HepG2 (cell line): ENCODE results near the gene COG1. TPM values are rescaled to one million over a fixed set of nuclear protein-coding genes. Genes with fewer than 3 reads are reported as not detected.

ENCODE experiments used
- ARNT2 ChIP-seq: sonication (generic); formaldehyde crosslinking; IDR thresholded peaks from 2 replicates; pipeline ENCODE4 v1.8.0; 2022; ENCODE audit warnings: mild to moderate bottlenecking, low read depth, missing genetic modification reagents, moderate library complexity
- GABPA ChIP-seq, 2 experiments: IDR thresholded peaks; 2 replicates each; pipeline ENCODE4 v1.6.1; 2011 to 2016; ENCODE audit warnings: low read depth in 2 of 2, low read length in 1 of 2, missing biosample characterization in 1 of 2, missing genetic modification characterization in 1 of 2
- GFI1 ChIP-seq: sonication (generic); formaldehyde crosslinking; IDR thresholded peaks from 2 replicates; pipeline ENCODE4 v1.5.0; 2020; ENCODE audit warnings: missing genetic modification reagents, mild to moderate bottlenecking, borderline replicate concordance
- HOXA5 ChIP-seq: sonication (generic); formaldehyde crosslinking; IDR thresholded peaks from 2 replicates; pipeline ENCODE4 v1.4.0; 2020; ENCODE audit warnings: missing genetic modification reagents
- POLR2A ChIP-seq, 2 experiments: IDR thresholded peaks; 2 replicates each; pipeline ENCODE4 v1.6.1; 2011; ENCODE audit warnings: low read depth in 2 of 2, low read length in 2 of 2, mild to moderate bottlenecking in 1 of 2, moderate library complexity in 1 of 2; ENCODE audit not compliant: insufficient read depth in 1 of 2
- SNRNP70 ChIP-seq: fragments of 200-400 bp; formaldehyde crosslinking; IDR thresholded peaks from 2 replicates; pipeline ENCODE4 v1.6.1; 2017; ENCODE audit warnings: mild to moderate bottlenecking, low read depth, low read length, moderate library complexity
- SOX6 ChIP-seq, 2 experiments: fragments of 450-650 bp in 1 of 2; sonication (generic) in 1 of 2; formaldehyde crosslinking in 1 of 2; IDR thresholded peaks; 2 replicates each; pipeline versions ENCODE4 v1.4.0 to v1.6.1; 2017 to 2020; ENCODE audit warnings: antibody characterized with exemption in 1 of 2, mild to moderate bottlenecking in 1 of 2, missing genetic modification reagents in 1 of 2
- SP140L ChIP-seq: sonication (generic); formaldehyde crosslinking; IDR thresholded peaks from 2 replicates; pipeline ENCODE4 v1.4.0; 2020; ENCODE audit warnings: missing genetic modification reagents, borderline replicate concordance
- TEAD3 ChIP-seq: optimal IDR thresholded peaks from 2 replicates; pipeline ENCODE3; 2016; ENCODE audit warnings: borderline replicate concordance
- ZNF264 ChIP-seq: sonication (generic); formaldehyde crosslinking; IDR thresholded peaks from 2 replicates; pipeline ENCODE4 v1.4.0; 2020; ENCODE audit warnings: missing genetic modification reagents
- ZNF792 ChIP-seq: IDR thresholded peaks from 2 replicates; pipeline ENCODE4 v1.6.1; 2016
- polyA plus RNA-seq, 8 experiments: library from polyadenylated mRNA; depleted of rRNA in 3 of 8; stranded (reverse) in 7 of 8; unstranded in 1 of 8; fragments of >200 nt; fragmentation: Illumina TruSeq in 4 of 8; extraction: Trizol in 4 of 8; gene quantifications; 2 replicates each; pipeline versions ENCODE4 v1.2.1 to v1.2.3, GENCODE V29; 2011 to 2016; ENCODE audit warnings: low read depth in 4 of 8, missing spikeins in 1 of 8, mixed read lengths in 1 of 8; ENCODE audit not compliant: insufficient read depth in 1 of 8
- total RNA-seq, 5 experiments: library from RNA; depleted of rRNA; stranded (reverse); fragments of >200 nt; fragmentation: Illumina TruSeq; extraction: Trizol; gene quantifications; 2 replicates each; pipeline ENCODE4 v1.2.3, GENCODE V29; 2016; ENCODE audit warnings: low read depth in 1 of 5
- TF ChIP-seq, protein P1 (sequence below): sonication (generic); formaldehyde crosslinking; IDR thresholded peaks from 2 replicates; pipeline ENCODE4 v1.8.1; 2022; ENCODE audit warnings: low read depth, mild to moderate bottlenecking, missing genetic modification reagents
- TF ChIP-seq, protein P2 (sequence below): sonication (generic); formaldehyde crosslinking; IDR thresholded peaks from 2 replicates; pipeline ENCODE4 v1.4.0; 2020; ENCODE audit warnings: missing genetic modification reagents, borderline replicate concordance
- TF ChIP-seq, protein P3 (sequence below): sonication (generic); formaldehyde crosslinking; IDR thresholded peaks from 2 replicates; pipeline ENCODE4 v1.5.0; 2020; ENCODE audit warnings: missing genetic modification reagents
- TF ChIP-seq, protein P4 (sequence below): IDR thresholded peaks from 2 replicates; pipeline ENCODE4 v1.6.1; 2016
- TF ChIP-seq, protein P5 (sequence below): sonication (generic); formaldehyde crosslinking; IDR thresholded peaks from 2 replicates; pipeline ENCODE4 v1.4.0; 2020; ENCODE audit warnings: missing genetic modification reagents
- TF ChIP-seq, protein P6 (sequence below): IDR thresholded peaks from 2 replicates; pipeline ENCODE4 v1.6.1; 2016; ENCODE audit warnings: low read depth

The COG1 gene
- total and polyA plus RNA-seq, 2 of the 13 experiments (the other 11 are each of a cell fraction or from before 2014, with no cell fraction given): 36.6 to 39.7 TPM

DNA sequence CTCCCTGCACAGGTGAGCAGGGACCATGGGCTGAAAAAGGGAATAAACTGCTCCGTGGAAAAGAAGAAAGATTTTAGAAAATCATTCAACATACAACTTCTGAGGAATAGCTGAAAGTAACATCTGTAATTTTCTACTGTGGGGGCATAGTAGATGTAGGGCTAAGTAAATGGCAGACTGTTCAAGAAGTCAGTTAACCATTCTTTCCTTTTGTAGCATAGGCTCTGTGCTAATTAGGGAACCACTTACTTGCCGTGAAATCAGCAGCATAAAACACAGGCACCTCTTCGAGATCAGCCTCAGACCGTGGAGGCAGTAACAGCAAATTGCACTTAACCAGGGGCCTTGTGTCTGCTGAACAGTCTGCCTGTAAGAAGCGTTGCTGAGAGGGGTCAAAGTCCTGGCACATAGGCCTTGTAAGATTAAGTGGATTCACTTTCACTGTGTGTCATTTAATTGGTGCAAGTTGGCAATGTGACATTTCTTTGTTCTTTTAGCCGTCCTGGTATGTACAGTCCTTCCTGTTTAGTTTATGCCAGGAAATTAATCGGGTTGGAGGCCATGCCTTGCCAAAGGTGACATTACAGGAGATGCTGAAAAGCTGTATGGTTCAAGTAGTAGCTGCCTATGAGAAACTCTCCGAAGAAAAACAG is 10.4 kb downstream of the COG1 start (continued):
- TF ChIP-seq, protein P1, sequence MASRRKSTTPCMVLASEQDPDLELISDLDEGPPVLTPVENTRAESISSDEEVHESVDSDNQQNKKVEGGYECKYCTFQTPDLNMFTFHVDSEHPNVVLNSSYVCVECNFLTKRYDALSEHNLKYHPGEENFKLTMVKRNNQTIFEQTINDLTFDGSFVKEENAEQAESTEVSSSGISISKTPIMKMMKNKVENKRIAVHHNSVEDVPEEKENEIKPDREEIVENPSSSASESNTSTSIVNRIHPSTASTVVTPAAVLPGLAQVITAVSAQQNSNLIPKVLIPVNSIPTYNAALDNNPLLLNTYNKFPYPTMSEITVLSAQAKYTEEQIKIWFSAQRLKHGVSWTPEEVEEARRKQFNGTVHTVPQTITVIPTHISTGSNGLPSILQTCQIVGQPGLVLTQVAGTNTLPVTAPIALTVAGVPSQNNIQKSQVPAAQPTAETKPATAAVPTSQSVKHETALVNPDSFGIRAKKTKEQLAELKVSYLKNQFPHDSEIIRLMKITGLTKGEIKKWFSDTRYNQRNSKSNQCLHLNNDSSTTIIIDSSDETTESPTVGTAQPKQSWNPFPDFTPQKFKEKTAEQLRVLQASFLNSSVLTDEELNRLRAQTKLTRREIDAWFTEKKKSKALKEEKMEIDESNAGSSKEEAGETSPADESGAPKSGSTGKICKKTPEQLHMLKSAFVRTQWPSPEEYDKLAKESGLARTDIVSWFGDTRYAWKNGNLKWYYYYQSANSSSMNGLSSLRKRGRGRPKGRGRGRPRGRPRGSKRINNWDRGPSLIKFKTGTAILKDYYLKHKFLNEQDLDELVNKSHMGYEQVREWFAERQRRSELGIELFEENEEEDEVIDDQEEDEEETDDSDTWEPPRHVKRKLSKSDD (CRISPR knock-in tag): 0 out of 2 replicates have a peak, but pooled peaks have one; percentile 21
- TF ChIP-seq ARNT2 (CRISPR knock-in tag) (0 out of 2 replicates have a peak, but pooled peaks have one; percentile 35), TEAD3 (CRISPR knock-in tag) (peak; percentile 97), SP140L (0 out of 2 replicates have a peak, but pooled peaks have one; percentile 46), GABPA (IDR thresholded peaks at IDR 0.05; ENCODE audit: low read depth, low read length) (no peak), GABPA (CRISPR knock-in tag; IDR thresholded peaks at IDR 0.05; ENCODE audit: low read depth) (0 out of 2 replicates have a peak, but pooled peaks have one; percentile 16), GFI1 (0 out of 2 replicates have a peak, but pooled peaks have one; percentile 9), SOX6 (IDR thresholded peaks at IDR 0.05) (no peak), SOX6 (CRISPR knock-in tag; IDR thresholded peaks at IDR 0.05) (peak; percentile 54; the same call in 1 of the 2 replicates), SNRNP70 (no peak), ZNF792 (CRISPR knock-in tag) (0 out of 2 replicates have a peak, but pooled peaks have one; percentile 55), POLR2A (IDR thresholded peaks at IDR 0.05; ENCODE audit: insufficient read depth in 1 of 2, low read depth in 2 of 2, low read length in 2 of 2) (peak; percentile 25 to 39; a peak in 1 of 4 replicates), HOXA5 (0 out of 2 replicates have a peak, but pooled peaks have one; percentile 24), ZNF264 (peak; percentile 40; the same call in 1 of the 2 replicates)
- TF ChIP-seq, protein P2, sequence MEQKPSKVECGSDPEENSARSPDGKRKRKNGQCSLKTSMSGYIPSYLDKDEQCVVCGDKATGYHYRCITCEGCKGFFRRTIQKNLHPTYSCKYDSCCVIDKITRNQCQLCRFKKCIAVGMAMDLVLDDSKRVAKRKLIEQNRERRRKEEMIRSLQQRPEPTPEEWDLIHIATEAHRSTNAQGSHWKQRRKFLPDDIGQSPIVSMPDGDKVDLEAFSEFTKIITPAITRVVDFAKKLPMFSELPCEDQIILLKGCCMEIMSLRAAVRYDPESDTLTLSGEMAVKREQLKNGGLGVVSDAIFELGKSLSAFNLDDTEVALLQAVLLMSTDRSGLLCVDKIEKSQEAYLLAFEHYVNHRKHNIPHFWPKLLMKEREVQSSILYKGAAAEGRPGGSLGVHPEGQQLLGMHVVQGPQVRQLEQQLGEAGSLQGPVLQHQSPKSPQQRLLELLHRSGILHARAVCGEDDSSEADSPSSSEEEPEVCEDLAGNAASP: peak; percentile 37
- TF ChIP-seq, protein P3, sequence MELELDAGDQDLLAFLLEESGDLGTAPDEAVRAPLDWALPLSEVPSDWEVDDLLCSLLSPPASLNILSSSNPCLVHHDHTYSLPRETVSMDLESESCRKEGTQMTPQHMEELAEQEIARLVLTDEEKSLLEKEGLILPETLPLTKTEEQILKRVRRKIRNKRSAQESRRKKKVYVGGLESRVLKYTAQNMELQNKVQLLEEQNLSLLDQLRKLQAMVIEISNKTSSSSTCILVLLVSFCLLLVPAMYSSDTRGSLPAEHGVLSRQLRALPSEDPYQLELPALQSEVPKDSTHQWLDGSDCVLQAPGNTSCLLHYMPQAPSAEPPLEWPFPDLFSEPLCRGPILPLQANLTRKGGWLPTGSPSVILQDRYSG (CRISPR knock-in tag): no peak
- TF ChIP-seq, protein P4, sequence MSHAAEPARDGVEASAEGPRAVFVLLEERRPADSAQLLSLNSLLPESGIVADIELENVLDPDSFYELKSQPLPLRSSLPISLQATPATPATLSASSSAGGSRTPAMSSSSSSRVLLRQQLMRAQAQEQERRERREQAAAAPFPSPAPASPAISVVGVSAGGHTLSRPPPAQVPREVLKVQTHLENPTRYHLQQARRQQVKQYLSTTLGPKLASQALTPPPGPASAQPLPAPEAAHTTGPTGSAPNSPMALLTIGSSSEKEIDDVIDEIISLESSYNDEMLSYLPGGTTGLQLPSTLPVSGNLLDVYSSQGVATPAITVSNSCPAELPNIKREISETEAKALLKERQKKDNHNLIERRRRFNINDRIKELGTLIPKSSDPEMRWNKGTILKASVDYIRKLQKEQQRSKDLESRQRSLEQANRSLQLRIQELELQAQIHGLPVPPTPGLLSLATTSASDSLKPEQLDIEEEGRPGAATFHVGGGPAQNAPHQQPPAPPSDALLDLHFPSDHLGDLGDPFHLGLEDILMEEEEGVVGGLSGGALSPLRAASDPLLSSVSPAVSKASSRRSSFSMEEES (CRISPR knock-in tag): peak; percentile 19; the same call in 1 of the 2 replicates
- TF ChIP-seq, protein P5, sequence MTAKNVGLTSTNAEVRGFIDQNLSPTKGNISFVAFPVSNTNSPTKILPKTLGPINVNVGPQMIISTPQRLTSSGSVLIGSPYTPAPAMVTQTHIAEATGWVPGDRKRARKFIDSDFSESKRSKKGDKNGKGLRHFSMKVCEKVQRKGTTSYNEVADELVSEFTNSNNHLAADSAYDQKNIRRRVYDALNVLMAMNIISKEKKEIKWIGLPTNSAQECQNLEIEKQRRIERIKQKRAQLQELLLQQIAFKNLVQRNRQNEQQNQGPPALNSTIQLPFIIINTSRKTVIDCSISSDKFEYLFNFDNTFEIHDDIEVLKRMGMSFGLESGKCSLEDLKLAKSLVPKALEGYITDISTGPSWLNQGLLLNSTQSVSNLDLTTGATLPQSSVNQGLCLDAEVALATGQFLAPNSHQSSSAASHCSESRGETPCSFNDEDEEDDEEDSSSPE (CRISPR knock-in tag): no peak
- TF ChIP-seq, protein P6, sequence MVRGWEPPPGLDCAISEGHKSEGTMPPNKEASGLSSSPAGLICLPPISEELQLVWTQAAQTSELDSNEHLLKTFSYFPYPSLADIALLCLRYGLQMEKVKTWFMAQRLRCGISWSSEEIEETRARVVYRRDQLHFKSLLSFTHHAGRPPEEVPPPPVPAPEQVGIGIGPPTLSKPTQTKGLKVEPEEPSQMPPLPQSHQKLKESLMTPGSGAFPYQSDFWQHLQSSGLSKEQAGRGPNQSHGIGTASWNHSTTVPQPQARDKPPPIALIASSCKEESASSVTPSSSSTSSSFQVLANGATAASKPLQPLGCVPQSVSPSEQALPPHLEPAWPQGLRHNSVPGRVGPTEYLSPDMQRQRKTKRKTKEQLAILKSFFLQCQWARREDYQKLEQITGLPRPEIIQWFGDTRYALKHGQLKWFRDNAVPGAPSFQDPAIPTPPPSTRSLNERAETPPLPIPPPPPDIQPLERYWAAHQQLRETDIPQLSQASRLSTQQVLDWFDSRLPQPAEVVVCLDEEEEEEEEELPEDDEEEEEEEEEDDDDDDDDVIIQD: peak; percentile 63; the same call in 1 of the 2 replicates
